GM12801 (cell line): ENCODE results near the gene SLC7A14.

Experiments used
- CTCF ChIP-seq: IDR thresholded peaks from one replicate; pipeline ENCODE4 v1.5.1; 2011; ENCODE audit warnings: control low read depth; ENCODE audit not compliant: insufficient read length; ENCODE audit errors: extremely low read depth

The SLC7A14 gene

GRCh38 chr3:170507063-170507462, 78.8 kb downstream of the SLC7A14 start:
- no peak for TF ChIP-seq CTCF

DNA sequence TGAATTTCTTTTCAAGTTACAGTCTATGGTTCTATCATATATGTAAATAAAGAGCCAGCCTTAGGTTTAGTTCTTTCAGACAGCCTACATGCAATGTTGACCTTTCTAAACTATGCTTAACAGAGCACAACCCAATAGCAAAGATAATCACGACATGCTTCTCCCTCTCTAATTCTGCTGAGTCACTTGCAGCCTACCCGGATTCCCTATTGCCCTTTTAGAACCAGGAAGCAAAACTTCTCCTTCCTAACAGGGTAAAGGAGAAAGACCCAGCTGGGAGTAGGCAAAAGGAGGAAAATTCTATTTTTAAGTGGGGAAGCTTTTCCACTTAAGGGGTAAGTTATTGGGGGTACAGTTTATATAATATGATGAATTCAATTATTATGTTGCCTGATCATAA, 79.3 kb downstream of the SLC7A14 start:
- no peak for TF ChIP-seq CTCF

DNA sequence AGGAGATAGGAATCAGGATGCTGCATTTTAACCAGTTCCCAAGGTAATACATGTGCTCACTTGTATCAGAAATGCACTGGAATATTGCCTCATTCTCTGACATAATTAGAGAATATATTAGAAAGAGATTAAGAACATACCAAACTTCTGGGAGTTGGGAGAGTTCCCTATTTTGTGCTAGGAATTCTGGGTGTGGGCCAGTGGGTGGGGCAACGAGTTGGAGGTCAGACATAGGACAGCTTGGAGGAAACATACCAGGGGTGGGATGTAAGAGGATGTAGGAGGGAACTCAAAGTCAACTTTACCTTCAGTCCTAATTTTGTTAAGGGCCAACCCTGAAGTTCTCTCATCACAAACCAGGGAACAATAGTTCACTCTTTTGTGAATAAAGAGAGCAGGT, 83.6 kb downstream of the SLC7A14 start:
- TF ChIP-seq CTCF: no peak

DNA sequence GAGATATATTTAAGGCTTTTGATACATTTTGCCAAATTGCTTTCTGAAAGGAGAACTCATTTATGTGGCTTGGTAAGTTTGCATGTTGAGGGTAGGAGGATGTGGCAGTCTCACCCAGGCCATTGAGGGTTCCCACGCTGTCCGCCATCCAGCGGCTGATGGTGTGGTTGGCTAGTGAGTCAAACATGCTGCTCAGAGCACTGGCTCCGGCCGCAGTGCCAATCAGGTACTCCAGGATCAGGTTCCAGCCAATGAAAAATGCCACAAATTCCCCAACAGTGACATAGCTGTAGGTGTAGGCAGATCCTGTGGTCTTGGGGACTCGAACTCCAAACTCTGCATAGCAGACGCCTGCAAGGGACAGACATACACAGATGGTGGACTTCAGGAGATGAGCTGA, 84.9 kb downstream of the SLC7A14 start:
- no peak for TF ChIP-seq CTCF

DNA sequence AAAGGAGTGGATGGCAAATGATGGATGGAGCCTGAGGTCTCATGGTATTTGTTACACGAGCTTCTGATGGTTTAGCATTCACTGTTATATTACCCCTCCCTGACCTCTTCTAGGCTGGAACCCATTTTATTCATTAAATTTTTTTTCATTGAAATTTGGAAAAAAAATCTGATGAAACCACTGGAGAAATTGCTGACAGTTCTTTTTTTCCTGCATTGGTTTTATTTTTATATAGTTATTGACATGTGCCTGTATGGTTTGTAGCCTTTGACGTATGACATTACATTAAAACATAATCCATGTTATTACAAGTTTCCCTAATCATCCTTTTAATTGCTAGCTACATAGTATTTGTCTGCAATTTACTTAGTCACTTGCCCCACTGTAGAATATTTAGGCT, 85.4 kb downstream of the SLC7A14 start:
- TF ChIP-seq CTCF: no peak

DNA sequence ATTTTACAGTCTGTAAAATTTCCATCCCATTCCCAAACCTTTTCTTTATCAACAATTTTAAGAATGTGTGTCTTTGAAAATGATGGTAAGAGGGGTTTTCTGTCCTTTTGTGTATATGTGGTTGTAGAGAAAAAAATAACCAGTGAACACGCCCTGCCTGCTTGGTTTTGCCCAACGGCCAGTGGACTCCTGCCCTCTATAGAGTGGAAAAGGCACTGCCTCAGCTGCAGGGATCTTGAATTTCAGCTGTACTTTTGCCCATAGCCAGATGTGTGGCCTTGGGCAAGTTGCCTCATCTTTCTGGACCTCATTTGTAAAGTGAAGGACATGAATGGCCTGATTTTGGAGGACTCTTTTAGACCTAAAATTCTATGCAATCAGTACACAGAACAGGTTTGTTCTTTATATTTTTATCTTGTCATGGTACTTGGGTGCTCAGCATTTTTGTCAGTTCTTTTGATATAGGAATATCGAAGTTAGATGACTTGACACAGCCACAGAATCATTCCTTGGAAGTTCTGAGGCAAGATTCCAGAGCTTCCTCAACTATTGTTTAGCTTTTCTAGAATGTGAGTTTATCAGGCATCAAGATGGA, 86.2 kb downstream of the SLC7A14 start:
- no peak for TF ChIP-seq CTCF

DNA sequence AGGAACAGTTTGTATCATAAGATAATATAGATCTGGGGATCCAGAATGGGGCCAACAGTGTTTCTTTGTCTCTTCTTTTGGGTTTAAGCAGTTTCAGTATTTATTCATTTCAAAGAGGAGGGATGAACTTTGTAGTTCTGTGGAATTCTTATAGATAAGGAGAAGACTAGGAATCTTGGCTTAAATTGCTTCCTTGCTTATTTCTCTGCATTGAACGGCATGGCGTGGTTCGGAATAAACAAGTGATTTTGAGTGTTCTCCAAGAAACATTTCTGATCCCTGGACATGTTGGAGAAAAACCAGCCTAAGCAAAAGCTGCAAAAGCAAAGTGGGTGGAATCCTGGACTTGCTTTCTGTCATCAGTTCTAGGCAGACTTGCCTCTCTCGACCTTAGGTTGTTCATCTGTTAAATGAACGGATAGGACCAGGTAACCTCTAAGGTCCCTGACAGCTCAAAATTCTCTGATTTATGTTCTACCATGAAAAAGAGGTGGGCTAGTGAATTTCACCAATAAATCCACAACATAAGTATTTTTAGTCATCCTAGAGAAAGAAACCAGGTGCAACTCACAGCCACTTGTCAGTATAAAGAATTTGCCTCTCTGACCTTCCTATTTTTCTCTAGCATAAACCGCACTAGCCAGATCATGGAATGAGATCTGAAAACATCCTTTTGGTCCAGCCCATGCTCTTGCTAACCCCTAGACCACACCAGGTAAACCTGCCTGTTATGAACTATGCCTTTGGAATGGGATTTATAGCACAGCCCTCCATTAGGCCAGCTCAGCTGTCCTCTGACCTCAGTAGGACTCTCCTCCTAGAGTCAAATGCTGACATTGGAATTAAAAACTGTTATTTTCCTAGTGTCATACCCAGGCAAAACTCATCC, 88.4 kb downstream of the SLC7A14 start:
- TF ChIP-seq CTCF: no peak
